DND-41 (cell line): ENCODE results near the gene IRX5.

Source experiments
- ATAC-seq: fragments of 200-7000 bp; cut with Tn5 transposase; 3 replicates; pipeline ENCODE4 v1.9.1; 2021; ENCODE audit warnings: low read depth; ENCODE audit not compliant: insufficient read depth
- DNase-seq: peaks from one replicate; pipeline ENCODE4 v3.0.0-alpha.2; 2020
- H2AFZ ChIP-seq: 2 replicates; pipeline ENCODE4 v1.6.0; 2012; ENCODE audit warnings: low read depth, low read length
- H3K27ac ChIP-seq: 2 replicates; pipeline ENCODE4 v1.5.1; 2012; ENCODE audit warnings: low read length, inconsistent platforms
- H3K27me3 ChIP-seq: fragments of 200-600 bp; sonication (generic); 2 replicates; pipeline ENCODE4 v1.6.0; 2012; ENCODE audit warnings: low read length, mild to moderate bottlenecking, inconsistent platforms; ENCODE audit not compliant: insufficient read depth, poor library complexity
- H3K36me3 ChIP-seq: 2 replicates; pipeline ENCODE4 v1.5.1; 2012; ENCODE audit warnings: low read length, inconsistent platforms; ENCODE audit not compliant: insufficient read depth
- H3K4me1 ChIP-seq: 2 replicates; pipeline ENCODE4 v1.5.1; 2012; ENCODE audit warnings: mild to moderate bottlenecking, low read length; ENCODE audit not compliant: insufficient read depth
- H3K4me2 ChIP-seq: 2 replicates; pipeline ENCODE4 v1.6.0; 2012; ENCODE audit warnings: mild to moderate bottlenecking, moderate library complexity, low read length, inconsistent platforms; ENCODE audit not compliant: insufficient read depth
- H3K4me3 ChIP-seq, 2 experiments: fragments of 200-600 bp in 1 of 2; shearing (Covaris generic) in 1 of 2; 2 replicates each; pipeline ENCODE4 v1.5.1; 2012 to 2016; ENCODE audit warnings: inconsistent platforms in 2 of 2, low read length in 2 of 2, mild to moderate bottlenecking in 2 of 2, low read depth in 1 of 2, moderate library complexity in 1 of 2
- H3K79me2 ChIP-seq: 2 replicates; pipeline ENCODE4 v1.6.0; 2012; ENCODE audit warnings: low read length, inconsistent platforms; ENCODE audit not compliant: insufficient read depth
- H3K9ac ChIP-seq: 2 replicates; pipeline ENCODE4 v1.6.0; 2012; ENCODE audit warnings: low read depth, mild to moderate bottlenecking, inconsistent platforms, low read length, moderate library complexity
- H3K9me3 ChIP-seq: 2 replicates; pipeline ENCODE4 v1.5.1; 2012; ENCODE audit warnings: low read length, moderate library complexity, mild to moderate bottlenecking, inconsistent platforms; ENCODE audit not compliant: insufficient read depth, severe bottlenecking
- H4K20me1 ChIP-seq: 2 replicates; pipeline ENCODE4 v1.6.0; 2012; ENCODE audit warnings: low read length; ENCODE audit not compliant: insufficient read depth
- EZH2 ChIP-seq: IDR thresholded peaks from 3 replicates; pipeline ENCODE4 v1.6.1; 2012; ENCODE audit warnings: borderline replicate concordance, low read depth, mild to moderate bottlenecking, moderate library complexity, low read length, inconsistent platforms; ENCODE audit not compliant: severe bottlenecking
- TF ChIP-seq, protein P1 (sequence below): IDR thresholded peaks from 2 replicates; pipeline ENCODE4 v1.5.1; 2012; ENCODE audit warnings: borderline replicate concordance, low read length, moderate library complexity, mild to moderate bottlenecking; ENCODE audit not compliant: poor library complexity, severe bottlenecking; ENCODE audit errors: extremely low read depth

Gene IRX5

DNA sequence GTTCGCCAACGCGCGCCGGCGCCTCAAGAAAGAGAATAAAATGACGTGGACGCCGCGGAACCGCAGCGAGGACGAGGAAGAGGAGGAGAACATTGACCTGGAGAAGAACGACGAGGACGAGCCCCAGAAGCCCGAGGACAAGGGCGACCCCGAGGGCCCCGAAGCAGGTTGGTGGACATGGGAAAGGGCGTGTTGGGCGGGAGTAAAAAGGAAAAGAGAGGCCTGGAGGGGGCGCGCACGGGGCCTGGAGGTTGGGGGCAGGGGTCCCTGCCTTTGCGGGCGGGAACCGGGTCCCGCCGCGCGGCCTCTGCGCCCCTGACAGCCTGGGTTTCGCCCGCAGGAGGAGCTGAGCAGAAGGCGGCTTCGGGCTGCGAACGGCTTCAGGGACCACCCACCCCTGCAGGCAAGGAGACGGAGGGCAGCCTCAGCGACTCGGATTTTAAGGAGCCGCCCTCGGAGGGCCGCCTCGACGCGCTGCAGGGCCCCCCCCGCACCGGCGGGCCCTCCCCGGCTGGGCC, 2.1 kb downstream of the IRX5 start:
- DNase-seq (no peak), ATAC-seq (no peak)
- H3K4me2 ChIP-seq = peak overlapping the region; percentile 87
- peak overlapping the region; percentile 99 for H3K9ac ChIP-seq
- no peaks in the 10 kb centered on the region for H3K9me3 ChIP-seq
- no peak for TF ChIP-seq EZH2
- TF ChIP-seq, protein P1, sequence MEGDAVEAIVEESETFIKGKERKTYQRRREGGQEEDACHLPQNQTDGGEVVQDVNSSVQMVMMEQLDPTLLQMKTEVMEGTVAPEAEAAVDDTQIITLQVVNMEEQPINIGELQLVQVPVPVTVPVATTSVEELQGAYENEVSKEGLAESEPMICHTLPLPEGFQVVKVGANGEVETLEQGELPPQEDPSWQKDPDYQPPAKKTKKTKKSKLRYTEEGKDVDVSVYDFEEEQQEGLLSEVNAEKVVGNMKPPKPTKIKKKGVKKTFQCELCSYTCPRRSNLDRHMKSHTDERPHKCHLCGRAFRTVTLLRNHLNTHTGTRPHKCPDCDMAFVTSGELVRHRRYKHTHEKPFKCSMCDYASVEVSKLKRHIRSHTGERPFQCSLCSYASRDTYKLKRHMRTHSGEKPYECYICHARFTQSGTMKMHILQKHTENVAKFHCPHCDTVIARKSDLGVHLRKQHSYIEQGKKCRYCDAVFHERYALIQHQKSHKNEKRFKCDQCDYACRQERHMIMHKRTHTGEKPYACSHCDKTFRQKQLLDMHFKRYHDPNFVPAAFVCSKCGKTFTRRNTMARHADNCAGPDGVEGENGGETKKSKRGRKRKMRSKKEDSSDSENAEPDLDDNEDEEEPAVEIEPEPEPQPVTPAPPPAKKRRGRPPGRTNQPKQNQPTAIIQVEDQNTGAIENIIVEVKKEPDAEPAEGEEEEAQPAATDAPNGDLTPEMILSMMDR = no peak
- peaks cover 38% of the 10 kb centered on the region for H3K4me1 ChIP-seq
- H3K79me2 ChIP-seq = peaks cover 88% of the 10 kb centered on the region
- peaks cover 49% of the 10 kb centered on the region for H4K20me1 ChIP-seq
- peaks cover 56% of the 10 kb centered on the region for H3K36me3 ChIP-seq
- H3K27me3 ChIP-seq = no peaks in the 10 kb centered on the region
- H3K27ac ChIP-seq = peak overlapping the region; percentile 91; the same call in 1 of the 2 replicates
- peak overlapping the region; percentile 85 to 91; a peak in 3 of 4 replicates for H3K4me3 ChIP-seq
- no peak overlapping the region for H2AFZ ChIP-seq

DNA sequence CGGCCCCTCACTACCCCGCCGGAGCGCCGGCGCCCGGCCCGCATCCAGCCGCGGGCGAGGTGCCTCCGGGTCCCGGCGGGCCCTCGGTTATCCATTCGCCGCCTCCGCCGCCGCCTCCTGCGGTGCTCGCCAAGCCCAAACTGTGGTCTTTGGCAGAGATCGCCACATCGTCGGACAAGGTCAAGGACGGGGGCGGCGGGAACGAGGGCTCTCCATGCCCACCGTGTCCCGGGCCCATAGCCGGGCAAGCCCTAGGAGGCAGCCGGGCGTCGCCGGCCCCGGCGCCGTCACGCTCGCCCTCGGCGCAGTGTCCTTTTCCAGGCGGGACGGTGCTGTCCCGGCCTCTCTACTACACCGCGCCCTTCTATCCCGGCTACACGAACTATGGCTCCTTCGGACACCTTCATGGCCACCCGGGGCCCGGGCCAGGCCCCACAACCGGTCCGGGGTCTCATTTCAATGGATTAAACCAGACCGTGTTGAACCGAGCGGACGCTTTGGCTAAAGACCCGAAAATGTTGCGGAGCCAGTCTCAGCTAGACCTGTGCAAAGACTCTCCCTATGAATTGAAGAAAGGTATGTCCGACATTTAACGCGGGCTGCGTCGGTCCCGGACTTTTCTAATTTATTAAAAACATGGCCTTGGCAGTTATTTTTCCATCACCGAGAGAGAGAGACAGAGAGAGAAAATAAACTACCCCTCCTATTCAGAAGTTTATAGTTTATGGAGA, 2.8 kb downstream of the IRX5 start:
- H3K36me3 ChIP-seq = peaks cover 62% of the 10 kb centered on the region
- H2AFZ ChIP-seq = no peak overlapping the region
- no peak for DNase-seq
- peaks cover 38% of the 10 kb centered on the region for H3K4me1 ChIP-seq
- H3K4me3 ChIP-seq = peak overlapping the region; percentile 15 to 85; a peak in 3 of 4 replicates
- peak overlapping the region; percentile 45; the same call in 1 of the 2 replicates for H3K9ac ChIP-seq
- H4K20me1 ChIP-seq = peaks cover 56% of the 10 kb centered on the region
- H3K79me2 ChIP-seq = peaks cover 88% of the 10 kb centered on the region
- H3K9me3 ChIP-seq = no peaks in the 10 kb centered on the region
- no peak for ATAC-seq
- peak overlapping the region; percentile 87 for H3K4me2 ChIP-seq
- no peaks in the 10 kb centered on the region for H3K27me3 ChIP-seq
- H3K27ac ChIP-seq = no peak overlapping the region; the same call in 1 of the 2 replicates
- TF ChIP-seq, protein P1 = no peak
- TF ChIP-seq EZH2 = no peak

DNA sequence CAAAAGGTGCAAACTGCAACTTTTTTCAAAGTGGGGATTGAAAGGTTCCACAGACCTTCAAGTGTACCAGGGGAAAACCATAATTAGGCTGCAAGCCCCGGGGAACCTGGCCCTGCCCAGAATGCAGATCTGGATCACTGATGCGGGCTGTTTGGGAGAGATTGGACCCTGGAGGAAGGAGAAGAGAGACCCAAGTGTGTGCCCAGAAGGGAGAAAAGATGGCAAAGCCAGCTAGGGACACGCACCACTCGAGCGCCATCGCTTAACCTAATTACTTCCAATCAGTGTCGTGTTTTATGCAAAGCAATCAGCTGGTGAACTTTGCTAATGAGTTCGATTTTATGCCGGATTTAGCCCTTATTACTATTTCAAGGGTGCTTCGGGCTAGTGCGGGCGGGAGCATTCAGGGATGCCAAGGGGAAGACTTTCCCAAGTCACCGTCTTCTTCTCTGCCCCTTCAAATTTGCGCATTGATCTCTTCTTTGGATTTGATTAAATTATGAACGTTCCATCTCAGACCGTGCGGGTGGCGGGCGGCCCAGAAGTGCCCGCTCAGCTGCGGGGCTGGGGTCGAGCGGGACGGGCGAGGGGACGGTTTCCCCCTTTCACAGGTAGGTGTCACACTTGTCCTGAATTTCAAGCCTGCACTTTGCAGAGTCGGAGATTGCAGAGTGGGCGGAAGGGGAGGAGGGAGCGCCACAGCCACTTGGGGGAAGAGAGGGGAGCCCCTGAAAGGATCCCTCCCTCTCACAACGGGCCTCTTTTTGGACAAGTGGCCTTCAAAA, 4.0 kb downstream of the IRX5 start:
- Histone ChIP-seq H3K9ac (peak overlapping the region; percentile 21), H3K4me2 (peak overlapping the region; percentile 87), H2AFZ (no peak overlapping the region), H3K79me2 (peaks cover 90% of the 10 kb centered on the region), H3K27me3 (no peaks in the 10 kb centered on the region), H3K27ac (peak overlapping the region; percentile 22; the same call in 1 of the 2 replicates), H3K9me3 (no peaks in the 10 kb centered on the region), H3K4me1 (peaks cover 38% of the 10 kb centered on the region), H3K4me3 (peak overlapping the region in 1 of 2 experiments; percentile 43; a peak in 3 of 4 replicates), H4K20me1 (peaks cover 67% of the 10 kb centered on the region), H3K36me3 (peaks cover 71% of the 10 kb centered on the region)
- ATAC-seq = no peak
- TF ChIP-seq, protein P1 = peak; percentile 42
- TF ChIP-seq EZH2 = no peak
- no peak for DNase-seq
